GM18867 (cell line): Measurements from ENCODE around the gene TRPT1.

Experiments used
- ATAC-seq: cut with Tn5 transposase; IDR thresholded peaks from one replicate; pipeline ENCODE4 v1.9.1; 2021; ENCODE audit warnings: mild to moderate bottlenecking, moderate library complexity; ENCODE audit not compliant: unreplicated experiment

Gene TRPT1

GRCh38 chr11:64181506-64182411 is 44.2 kb downstream of the TRPT1 start:
- ATAC-seq, result no peak

DNA sequence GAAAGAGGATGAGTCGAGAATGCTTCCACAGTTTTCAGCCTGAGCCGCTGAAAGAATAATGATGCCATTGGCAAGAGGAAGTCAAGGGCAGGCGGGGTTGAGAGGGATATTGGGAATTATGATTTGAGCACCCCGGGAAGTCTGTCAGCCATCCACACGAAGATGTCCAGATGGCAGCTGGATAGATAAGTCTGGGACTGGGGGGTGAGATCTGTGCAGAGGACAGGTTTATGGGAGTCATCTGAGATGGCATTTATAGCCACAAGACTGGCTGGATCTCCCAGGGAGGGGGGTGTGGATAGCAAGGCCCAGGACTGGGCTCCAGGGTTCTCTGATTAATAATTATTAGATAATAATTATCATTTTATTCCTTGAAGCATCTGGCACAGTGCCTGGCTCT is 45.1 kb downstream of the TRPT1 start:
- ATAC-seq, result no peak

DNA sequence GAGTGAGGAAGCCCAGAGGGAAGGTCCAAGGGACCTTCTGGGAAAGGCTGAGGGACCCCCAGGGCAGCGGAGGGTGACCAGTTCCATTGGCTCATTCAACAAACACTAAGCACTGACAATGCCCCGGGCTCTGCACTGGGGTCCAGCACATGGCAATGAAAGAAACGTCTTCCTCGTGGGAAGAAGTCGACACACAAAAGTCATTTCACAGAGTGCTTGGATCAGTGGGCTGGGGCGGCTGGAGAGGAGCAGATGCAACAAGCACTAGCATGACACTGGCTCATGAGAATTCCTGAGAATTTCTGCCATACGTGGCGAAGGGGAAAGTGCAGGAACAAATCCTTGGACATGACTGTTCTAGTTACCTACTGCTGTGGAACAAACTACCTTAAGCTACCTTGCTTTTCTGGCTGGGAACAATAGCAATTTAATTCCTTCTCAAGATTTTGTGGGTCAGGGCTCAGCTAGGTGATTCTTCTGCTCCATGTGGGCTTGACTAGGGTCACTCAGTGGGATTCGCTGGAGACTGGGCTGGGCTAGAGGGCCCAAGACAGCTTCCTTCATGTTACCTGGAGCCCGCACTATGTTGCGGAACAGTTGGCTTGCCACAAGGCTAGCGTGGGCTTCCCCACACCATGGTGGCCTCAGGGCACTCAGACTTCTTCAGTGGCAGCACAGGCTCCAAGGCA is 46.9 kb downstream of the TRPT1 start:
- no peak for ATAC-seq

GRCh38 chr11:64178203-64178602 is 47.8 kb downstream of the TRPT1 start:
- no peak for ATAC-seq

DNA sequence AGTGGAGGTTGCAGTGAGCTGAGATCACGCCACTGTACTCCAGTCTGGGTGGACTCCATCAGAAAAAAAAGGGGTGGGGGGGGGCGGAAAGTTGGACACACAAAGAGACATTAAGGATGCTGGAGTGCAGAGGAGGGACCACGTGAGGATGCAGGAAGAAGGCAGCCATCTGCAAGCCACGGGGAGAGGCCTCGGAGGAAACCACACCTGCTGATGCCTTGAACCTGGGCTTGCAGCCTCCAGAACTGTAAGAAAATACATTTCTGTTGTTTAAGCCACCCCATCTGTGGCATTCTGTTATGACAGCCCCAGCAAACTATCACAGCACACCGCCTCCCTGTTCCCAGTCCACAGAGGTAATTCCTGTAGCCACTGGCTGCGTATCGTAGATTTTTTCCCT is 49.2 kb downstream of the TRPT1 start:
- no peak for ATAC-seq
